Measurements from ENCODE around the gene CCDC38. TPM values are rescaled to one million over a fixed set of nuclear protein-coding genes. Genes with fewer than 3 reads are reported as not detected.

Gene CCDC38
- total RNA-seq, 1 experiment from 2014 or later, result not detected

GRCh38 chr12:95982602-95983001 is 40.2 kb upstream of the CCDC38 start (continued):
- no peak for TF ChIP-seq ZSCAN18 (CRISPR knock-in tag; IDR thresholded peaks at IDR 0.05)

- TF ChIP-seq HMGA2 (CRISPR knock-in tag; IDR thresholded peaks at IDR 0.05) (no peak), ZSCAN18 (CRISPR knock-in tag; IDR thresholded peaks at IDR 0.05) (no peak), USF1 (CRISPR knock-in tag; IDR thresholded peaks at IDR 0.05) (no peak), GABPB1 (CRISPR knock-in tag; IDR thresholded peaks at IDR 0.05) (no peak), TP53 (CRISPR knock-in tag; IDR thresholded peaks at IDR 0.05) (no peak), TCF7 (CRISPR knock-in tag; IDR thresholded peaks at IDR 0.05; ENCODE audit: low read depth) (no peak), ZBTB21 (CRISPR knock-in tag; IDR thresholded peaks at IDR 0.05; ENCODE audit: borderline replicate concordance) (no peak), FOXJ3 (CRISPR knock-in tag; IDR thresholded peaks at IDR 0.05; ENCODE audit: borderline replicate concordance) (no peak), ZNF263 (CRISPR knock-in tag; IDR thresholded peaks at IDR 0.05; ENCODE audit: low read depth) (no peak), ZBTB43 (CRISPR knock-in tag; IDR thresholded peaks at IDR 0.05) (no peak), SOX15 (CRISPR knock-in tag; IDR thresholded peaks at IDR 0.05) (no peak), ATF1 (CRISPR knock-in tag; IDR thresholded peaks at IDR 0.05) (no peak), OVOL2 (CRISPR knock-in tag; IDR thresholded peaks at IDR 0.05; ENCODE audit: borderline replicate concordance) (no peak), KAT7 (CRISPR knock-in tag; IDR thresholded peaks at IDR 0.05; ENCODE audit: borderline replicate concordance) (no peak), PRRX2 (CRISPR knock-in tag; IDR thresholded peaks at IDR 0.05) (no peak), TEAD4 (CRISPR knock-in tag; IDR thresholded peaks at IDR 0.05) (no peak), ZMAT4 (CRISPR knock-in tag; IDR thresholded peaks at IDR 0.05) (no peak), ZNF532 (CRISPR knock-in tag; IDR thresholded peaks at IDR 0.05; ENCODE audit: borderline replicate concordance) (no peak), ZNF416 (CRISPR knock-in tag; IDR thresholded peaks at IDR 0.05) (no peak)
- peaks cover 11% of the 10 kb centered on the region for H3K4me1 Mint-ChIP-seq
- no peaks in the 10 kb centered on the region for H3K9me3 Mint-ChIP-seq
- CTCF ChIA-PET, result interaction anchor here (2.6 kb wide), 1 partner anchor 18 kb away, joined by 7 read pairs; no protein-coding TSS in a partner anchor
- no peak overlapping the region for H3K27ac Mint-ChIP-seq
- POLR2A ChIA-PET, result no interaction called here
- no peaks in the 10 kb centered on the region for H3K36me3 Mint-ChIP-seq
- no peak for ATAC-seq
- no peak overlapping the region for H3K4me3 Mint-ChIP-seq
- H3K27me3 Mint-ChIP-seq (ENCODE audit: low read depth), result no peaks in the 10 kb centered on the region
- DNase-seq (ENCODE audit: low spot score), result no peak
These were observed 38.0 kb upstream of the CCDC38 start for GRCh38 chr12:95980437-95980836.

All from WTC11 (cell line).